DMS114 treated with DMSO at 0.1 percent for 48 hours (cell line): ENCODE data around the gene SLFN12L.
"Not testable (repeated sequence)": the region's sequence is repeated elsewhere in the genome, so short reads cannot be mapped to it uniquely, and the experiment has no call there.

Source experiments
- DNase-seq: peaks from one replicate; lab custom pipeline; 2025; ENCODE audit not compliant: unreplicated experiment; lab: John Stamatoyannopoulos, UW

SLFN12L gene

GRCh38 chr17:35537601-35538141 lies at the start of gene SLFN12L:
Gene SLFN12L, minus strand, starts transcription at chr17:35537678. Its CDS starts 15,314 bp downstream, at chr17:35522364.
- no peak for DNase-seq

- DNase-seq, result no peak
These were observed 49.1 kb upstream of the SLFN12L start for GRCh38 chr17:35586569-35587073.

DNA sequence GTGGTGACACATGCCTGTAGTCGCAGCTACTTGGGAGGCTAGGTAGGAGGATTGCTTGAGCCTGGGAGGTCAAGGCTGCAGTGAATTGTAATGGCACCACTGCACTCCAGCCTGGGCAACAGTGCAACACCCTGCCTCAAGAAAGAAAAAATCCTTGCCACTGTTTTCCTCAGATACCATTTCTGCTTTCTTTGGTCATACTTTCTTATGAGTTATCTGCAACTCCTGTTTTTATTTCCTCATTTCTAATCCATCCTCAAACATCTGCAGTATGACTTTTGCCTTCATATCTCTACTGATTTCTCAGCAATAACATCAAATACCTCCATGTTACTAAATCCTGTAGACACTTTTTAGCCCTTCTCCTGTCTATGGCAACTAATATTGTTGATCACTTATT lies 46.6 kb upstream of the SLFN12L start:
- DNase-seq, result no peak

GRCh38 chr17:35578929-35579432 lies 41.5 kb upstream of the SLFN12L start:
- no peak for DNase-seq

- DNase-seq, result peak; percentile 83
These were observed 40.9 kb upstream of the SLFN12L start, which contains the start of gene PEX12 for GRCh38 chr17:35578197-35578928. Gene PEX12, minus strand, starts transcription at chr17:35578571. Its CDS starts 550 bp downstream, at chr17:35578021.

DNA sequence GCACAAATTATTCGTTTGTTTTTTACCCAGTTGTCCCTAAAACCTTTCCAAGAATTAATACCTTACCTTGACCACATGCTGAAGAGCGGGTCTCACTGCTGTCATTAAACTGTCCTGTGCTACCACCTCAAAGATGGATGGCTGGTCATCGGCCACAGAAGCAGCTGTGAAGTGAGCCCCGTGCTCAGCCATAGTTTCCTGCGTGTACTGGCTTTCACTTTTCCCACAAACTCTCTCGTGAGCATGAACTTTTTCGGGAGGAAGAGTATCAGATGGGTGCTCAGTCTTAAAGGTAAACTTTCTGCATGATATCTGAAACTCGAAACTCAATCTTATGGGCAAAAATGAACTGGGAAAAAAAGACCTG lies 40.3 kb upstream of the SLFN12L start:
- no peak for DNase-seq

GRCh38 chr17:35575759-35576158 lies 38.3 kb upstream of the SLFN12L start:
- DNase-seq, result no peak

DNA sequence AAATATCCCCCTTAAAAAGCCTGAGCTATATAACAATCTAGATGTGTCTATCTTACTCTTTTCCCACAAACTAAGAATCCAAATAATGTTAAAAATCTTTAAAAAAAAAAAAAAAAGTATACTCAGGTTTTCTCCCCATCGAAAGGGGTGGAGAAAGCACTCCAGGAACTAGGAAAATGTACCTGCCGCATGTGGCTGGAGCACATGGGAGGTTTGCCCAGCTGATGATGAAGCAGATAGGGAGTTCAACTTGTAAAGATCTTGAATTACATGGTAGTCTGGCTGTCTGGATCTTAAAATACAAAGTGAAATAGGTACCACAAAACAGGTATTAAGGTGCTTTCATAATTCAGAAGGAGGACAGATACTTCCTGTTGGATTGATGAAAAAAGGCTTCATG lies 31.9 kb upstream of the SLFN12L start:
- no peak for DNase-seq

- DNase-seq, result peak; percentile 46
These were observed 31.1 kb upstream of the SLFN12L start for GRCh38 chr17:35568561-35568960.

DNA sequence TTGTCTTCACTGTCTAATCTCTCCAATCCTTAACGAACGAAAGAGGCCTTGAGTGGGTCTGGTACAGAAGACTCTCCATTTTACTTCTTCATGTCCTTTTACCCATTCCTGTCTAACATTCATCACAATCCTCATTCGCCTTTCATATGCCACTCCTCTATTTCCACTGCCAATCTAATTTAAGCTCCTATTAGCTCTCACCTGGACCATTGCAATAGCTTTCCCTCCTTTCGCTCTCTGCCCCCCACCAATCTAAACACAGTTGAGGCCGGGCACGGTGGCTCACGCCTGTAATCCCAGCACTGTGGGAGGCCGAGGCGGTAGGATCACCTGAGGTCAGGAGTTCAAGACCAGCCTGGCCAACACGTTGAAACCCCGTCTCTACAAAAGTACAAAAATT lies 29.5 kb upstream of the SLFN12L start:
- DNase-seq, result no peak

GRCh38 chr17:35563181-35563580 lies 25.7 kb upstream of the SLFN12L start:
- DNase-seq, result not testable (repeated sequence)

- no peak for DNase-seq
These were observed 23.2 kb upstream of the SLFN12L start, which contains the start of gene SLFN14 for GRCh38 chr17:35560703-35561102. Gene SLFN14, minus strand, starts transcription at chr17:35560819. Its CDS starts 2,757 bp downstream, at chr17:35558062.

- DNase-seq, result no peak
These were observed 22.2 kb upstream of the SLFN12L start for GRCh38 chr17:35559495-35560210.

DNA sequence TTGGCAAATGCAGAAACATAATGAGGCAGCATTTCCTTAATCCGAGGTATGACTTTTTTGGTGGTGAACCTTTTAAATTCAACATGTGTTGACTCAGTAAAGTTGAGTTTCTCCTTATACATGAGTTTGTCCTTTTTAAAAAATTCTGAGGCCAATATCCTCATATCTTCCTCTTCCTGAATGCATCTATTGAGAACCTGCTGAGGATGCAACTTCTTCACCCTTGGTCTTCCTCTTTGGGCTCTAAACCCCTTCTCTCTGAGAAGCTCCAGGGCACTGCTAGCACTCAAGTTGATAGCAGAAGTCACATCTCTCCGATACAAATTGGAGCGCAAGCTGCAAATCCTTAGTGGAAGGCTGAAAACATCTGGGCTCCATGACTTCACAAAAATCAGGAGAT lies 19.9 kb upstream of the SLFN12L start:
- no peak for DNase-seq

GRCh38 chr17:35555691-35556090 lies 18.2 kb upstream of the SLFN12L start:
- no peak for DNase-seq

DNA sequence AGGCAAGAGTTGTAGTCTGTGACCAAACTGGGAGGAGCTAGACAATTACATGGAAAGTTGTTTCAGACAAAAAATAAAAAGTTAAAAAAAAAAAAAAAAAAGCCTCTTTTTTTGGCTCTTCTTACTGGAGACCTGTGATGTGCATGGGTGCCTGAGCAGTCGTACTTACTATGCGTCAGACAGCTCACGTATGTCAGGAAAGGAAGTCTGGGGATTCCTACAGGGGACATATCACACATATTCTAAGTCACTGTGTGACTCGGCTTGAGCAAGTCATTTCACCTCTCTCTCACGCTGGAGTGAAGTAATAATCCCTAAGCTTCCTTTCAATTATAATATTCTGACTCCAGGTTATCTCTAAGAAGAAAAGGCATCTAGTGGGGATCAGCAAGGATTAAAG lies 17.2 kb upstream of the SLFN12L start:
- DNase-seq, result no peak

DNA sequence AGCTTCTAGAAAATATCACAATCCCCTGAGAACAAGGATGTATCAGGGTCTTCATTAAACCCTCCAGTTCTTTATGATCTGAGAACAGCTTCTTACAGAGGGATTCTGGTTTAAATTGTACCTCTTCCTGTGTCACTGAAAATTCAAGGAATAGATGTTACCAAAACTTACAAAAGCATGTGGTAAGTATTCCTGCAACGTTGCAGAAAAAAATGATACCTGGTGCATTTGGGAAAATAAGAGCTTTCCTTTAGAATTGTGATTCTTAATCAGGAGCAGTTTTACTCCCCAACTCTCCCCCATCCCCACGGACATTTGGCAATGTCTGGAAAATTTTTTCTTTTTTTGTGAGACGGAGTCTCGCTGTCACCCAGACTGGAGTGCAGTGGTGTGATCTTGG lies 15.8 kb upstream of the SLFN12L start:
- DNase-seq, result no peak

GRCh38 chr17:35548978-35549377 lies 11.5 kb upstream of the SLFN12L start:
- DNase-seq, result no peak

- DNase-seq, result no peak
These were observed 10.8 kb upstream of the SLFN12L start for GRCh38 chr17:35548208-35548810.

DNA sequence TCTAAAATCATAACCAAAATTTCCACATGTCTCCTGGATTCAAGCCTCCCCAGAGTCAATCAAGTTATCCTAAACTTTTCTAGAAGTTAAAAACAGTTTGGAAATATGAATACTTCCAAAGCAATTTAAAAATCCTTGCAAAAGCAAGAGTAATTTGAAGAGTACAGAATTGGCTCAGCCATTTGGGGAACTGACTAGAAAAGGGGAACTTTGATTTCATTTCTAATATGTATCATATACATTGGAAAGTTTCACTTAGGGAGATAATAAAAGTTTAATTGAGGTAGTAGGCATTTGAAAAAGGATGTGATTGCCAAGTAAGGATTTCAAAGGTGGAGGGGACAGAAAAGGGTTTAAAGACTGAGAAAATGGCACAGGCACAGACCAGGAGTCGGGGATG lies 9.0 kb upstream of the SLFN12L start:
- no peak for DNase-seq

GRCh38 chr17:35545150-35545549 lies 7.7 kb upstream of the SLFN12L start:
- no peak for DNase-seq
